GM21526 (cell line): ENCODE measurements around the gene EXOC6B.

Experiments
- ATAC-seq: cut with Tn5 transposase; IDR thresholded peaks from one replicate; pipeline ENCODE4 v1.9.1; 2021; ENCODE audit warnings: moderate library complexity; ENCODE audit not compliant: unreplicated experiment, low FRiP score

EXOC6B gene

GRCh38 chr2:72747344-72747743 is 78.5 kb downstream of the EXOC6B start:
- no peak for ATAC-seq

- ATAC-seq = no peak
Observed at GRCh38 chr2:72745679-72746368, 80.0 kb downstream of the EXOC6B start.

GRCh38 chr2:72744049-72744448 is 81.8 kb downstream of the EXOC6B start:
- ATAC-seq = no peak

GRCh38 chr2:72743481-72743880 is 82.4 kb downstream of the EXOC6B start:
- no peak for ATAC-seq

DNA sequence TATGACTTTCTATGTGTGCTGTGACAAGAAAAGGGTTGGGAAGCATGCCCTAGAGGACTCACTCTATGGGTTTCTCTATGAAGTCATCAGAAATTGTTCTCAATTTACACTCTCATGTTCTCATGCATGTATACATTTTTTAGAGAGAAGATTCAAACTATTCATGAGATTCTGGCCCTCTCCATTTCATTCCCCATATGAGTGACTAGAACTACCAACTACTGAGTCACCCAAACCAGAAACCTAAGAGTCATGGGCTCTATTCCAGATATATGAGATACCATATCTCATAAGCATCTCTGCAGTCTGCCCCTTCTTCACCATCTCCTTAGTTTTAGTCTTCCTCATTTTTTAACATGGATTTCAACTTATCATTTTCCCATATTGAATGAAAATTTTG is 87.7 kb downstream of the EXOC6B start:
- ATAC-seq = no peak

GRCh38 chr2:72734432-72734831 is 91.4 kb downstream of the EXOC6B start:
- ATAC-seq = no peak

DNA sequence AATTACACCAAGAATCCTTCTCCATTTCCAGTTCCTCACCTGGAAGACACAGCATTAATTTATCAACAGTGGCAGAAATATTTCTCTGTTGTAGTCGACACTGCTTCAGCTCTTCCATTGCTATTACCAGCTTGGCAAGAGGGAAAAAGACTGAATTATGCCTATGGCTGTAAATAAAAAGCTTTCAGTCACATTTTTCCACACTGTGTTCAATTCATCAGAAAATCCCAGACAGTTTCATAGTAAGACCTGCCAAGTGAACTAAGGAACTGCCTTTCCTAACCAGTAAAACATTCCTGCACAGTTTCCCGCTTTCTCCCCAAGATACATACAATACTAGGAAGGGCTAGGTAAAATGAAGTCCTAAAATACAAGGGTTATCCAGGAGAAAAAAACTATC is 94.7 kb downstream of the EXOC6B start:
- no peak for ATAC-seq

GRCh38 chr2:72727356-72727755 is 98.5 kb downstream of the EXOC6B start:
- no peak for ATAC-seq

DNA sequence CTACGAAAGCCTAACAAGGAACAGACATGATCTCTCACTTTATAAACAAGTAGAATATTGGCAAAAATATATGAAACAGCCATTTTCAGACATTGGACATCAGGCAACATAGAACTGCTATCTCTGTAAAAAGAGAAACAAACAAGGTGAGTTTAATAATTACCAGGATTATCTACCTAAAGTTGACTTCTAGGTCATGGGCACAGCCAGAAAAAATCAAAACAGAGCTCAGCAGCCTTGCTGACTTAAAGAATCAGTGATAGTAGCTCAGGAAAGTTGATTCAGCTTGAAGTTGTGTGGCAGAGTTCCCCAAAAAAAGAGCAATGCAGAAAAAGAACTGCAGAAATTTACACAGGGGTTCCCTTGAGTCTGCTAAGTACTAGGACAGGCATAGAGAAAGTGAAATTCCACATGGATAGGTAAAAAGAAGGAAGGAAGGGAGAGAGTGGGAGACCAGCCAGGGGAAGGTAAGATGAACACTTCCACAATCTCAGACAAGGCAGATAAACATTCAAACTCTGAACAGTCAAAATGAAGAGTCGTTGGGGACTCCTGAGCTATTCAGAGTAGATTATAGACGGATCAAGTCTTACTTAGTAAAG is 102.0 kb downstream of the EXOC6B start:
- ATAC-seq = no peak

- ATAC-seq = no peak
Observed at GRCh38 chr2:72722492-72723070, 103.3 kb downstream of the EXOC6B start.

GRCh38 chr2:72719416-72719815 is 106.4 kb downstream of the EXOC6B start:
- no peak for ATAC-seq

DNA sequence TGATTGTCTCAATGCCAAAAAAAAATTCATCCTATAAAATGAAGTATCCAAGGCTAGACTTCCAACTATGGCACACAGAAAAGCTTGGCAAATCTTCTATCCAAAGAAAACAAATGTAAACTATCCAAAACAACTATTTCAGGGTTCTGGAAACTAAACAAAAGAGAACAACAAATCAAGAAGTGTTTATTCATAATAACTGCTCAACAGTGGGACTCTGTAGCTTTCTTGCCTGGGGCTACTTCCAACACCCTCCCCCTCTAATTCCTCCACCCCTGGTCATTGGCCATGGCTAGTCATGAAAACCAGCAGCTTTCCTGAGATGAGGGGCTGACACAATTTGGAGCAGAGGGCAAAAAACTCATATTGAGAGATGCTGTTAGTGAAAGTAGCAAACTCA is 107.0 kb downstream of the EXOC6B start:
- ATAC-seq = no peak

DNA sequence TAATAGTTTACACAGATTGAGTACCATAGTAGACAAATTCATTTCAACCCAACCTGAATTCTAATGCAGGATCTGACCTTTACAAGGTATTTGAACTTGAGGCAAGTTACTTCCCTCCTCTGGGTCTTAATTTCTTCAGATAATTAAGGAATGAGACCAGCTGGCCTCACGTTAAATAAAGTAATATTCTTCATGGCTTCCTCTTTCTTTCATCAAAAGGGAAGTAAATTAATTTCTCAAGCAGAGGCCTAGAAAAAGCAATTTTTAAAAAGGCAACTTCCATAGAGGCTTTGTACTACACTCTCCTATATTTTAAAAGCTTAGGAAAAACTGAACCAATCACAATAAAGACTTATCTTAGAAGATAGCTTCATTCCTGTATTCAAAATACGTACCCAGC is 109.2 kb downstream of the EXOC6B start:
- no peak for ATAC-seq

GRCh38 chr2:72713857-72714256 is 112.0 kb downstream of the EXOC6B start:
- no peak for ATAC-seq

DNA sequence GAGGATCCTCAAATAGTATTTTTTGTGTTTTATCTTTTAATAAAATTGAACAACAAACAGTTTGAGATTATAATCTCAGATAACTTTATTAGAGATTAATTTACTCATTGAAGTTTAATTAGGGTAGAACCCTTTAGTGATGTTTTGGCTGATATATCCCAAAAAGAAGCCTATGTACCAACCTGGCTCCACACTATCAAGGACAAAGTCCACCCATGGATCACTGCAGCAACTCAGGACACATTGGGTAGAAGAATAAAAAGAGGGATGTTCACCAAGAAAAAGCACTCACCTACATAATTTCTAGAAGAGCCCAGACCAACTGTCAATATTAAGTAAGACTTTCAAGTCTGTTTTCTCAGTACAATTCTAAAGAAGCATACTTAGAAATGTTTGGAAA is 112.9 kb downstream of the EXOC6B start:
- ATAC-seq = no peak

DNA sequence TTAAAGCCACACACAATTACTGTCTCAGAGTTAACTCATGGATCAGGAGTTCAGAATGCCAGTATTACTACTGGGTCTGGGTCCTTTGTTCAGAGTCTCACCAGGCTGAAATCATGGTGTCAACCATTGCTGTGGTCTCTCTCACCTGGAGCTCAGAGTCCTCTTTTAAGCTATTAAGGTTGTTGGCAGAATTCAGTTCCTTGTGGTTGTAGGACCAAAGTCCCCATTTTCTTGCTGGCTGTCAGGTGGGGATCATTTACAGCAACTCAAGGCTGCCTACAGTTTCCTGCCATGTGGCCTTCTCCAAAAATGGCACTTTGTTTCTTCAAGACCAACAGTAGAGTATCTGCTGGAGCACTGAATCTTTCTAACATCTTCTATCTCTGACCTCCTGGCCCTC is 113.5 kb downstream of the EXOC6B start:
- no peak for ATAC-seq

DNA sequence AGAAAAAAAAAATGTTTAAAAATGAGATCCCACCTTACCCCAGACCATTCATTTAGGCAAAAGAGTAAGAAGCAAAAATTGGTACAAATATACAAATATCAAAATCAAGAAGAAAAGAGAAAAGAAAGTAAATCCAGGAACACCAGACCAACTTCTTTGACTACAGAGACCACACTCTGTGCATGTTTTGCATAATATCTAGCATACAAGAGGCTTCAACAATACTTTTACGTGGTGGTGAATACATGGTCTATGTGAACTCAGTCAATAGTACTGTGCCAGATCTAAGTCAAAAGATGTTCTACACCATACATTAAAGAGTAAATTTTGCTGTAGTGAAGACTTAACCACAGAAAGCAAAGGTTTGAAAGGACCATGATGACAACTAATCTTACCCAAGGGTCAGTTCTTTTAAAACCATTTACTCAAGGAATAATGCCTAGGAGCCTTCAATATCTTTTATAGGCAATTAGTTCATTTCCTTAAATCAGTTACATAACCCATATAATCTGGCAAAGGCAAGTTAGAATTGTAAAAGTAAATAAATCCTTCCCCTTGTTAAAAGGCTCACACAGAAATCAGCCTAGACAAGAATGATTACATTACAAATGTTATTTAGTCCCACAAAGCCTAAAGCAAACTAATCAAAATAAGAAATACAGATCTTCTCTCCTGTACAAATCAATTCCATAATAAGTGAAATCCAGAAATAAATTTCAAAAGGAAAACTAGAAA is 115.2 kb downstream of the EXOC6B start:
- ATAC-seq = no peak

GRCh38 chr2:72708236-72708635 is 117.6 kb downstream of the EXOC6B start:
- no peak for ATAC-seq

DNA sequence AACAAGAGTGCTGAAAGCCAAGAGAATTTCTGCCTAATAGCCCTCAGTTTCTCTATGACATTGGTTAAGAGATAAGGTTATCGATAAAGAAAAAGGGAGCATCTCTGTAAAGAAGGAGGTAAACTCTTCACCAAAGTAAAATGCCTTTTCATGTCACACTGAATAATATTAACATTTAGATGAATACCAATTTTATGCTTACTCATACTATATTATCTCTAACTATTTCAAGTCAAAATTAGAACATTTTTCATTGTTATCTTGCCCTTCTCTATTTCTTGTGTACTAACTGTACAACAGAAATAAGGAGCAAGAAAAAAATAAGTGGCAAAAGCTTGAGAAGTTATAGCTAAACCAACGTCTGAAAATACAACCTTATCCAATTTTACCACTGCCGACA is 127.5 kb downstream of the EXOC6B start:
- ATAC-seq = no peak

- no peak for ATAC-seq
Observed at GRCh38 chr2:72696559-72696958, 129.3 kb downstream of the EXOC6B start.

GRCh38 chr2:72695676-72696075 is 130.2 kb downstream of the EXOC6B start:
- no peak for ATAC-seq
